CD8-positive, alpha-beta memory T cell (primary cell): ENCODE results near the gene TMOD1. TPM values are rescaled to one million over a fixed set of nuclear protein-coding genes. Genes with fewer than 3 reads are reported as not detected.

Experiments used
- CTCF ChIA-PET: fragments of 350-600 bp; sonication (Branson Sonifier 250); formaldehyde crosslinking; loops from one replicate; lab custom pipeline; 2021; ENCODE audit warnings: antibody characterized with exemption; lab: Charles Lee
- POLR2A ChIA-PET: fragments of 350-600 bp; sonication (Branson Sonifier 250); formaldehyde crosslinking; loops from one replicate; lab custom pipeline; 2021; ENCODE audit warnings: antibody characterized with exemption; lab: Charles Lee
- DNase-seq, 5 donors: peaks; one replicate each; pipeline versions ENCODE4 v3.0.0 to v3.0.0-alpha.2; 2020 to 2022; ENCODE audit warnings: mixed read lengths in 1 of 5
- H3K27ac ChIP-seq: one replicate; pipeline ENCODE4 v1.7.0; 2013; ENCODE audit warnings: low read depth, mild to moderate bottlenecking, low read length, moderate library complexity
- H3K27me3 ChIP-seq: 2 replicates; pipeline ENCODE4 v1.7.0; 2013; ENCODE audit warnings: low read length, mild to moderate bottlenecking; ENCODE audit not compliant: insufficient read depth, poor library complexity, severe bottlenecking
- H3K36me3 ChIP-seq: 2 replicates; pipeline ENCODE4 v1.7.0; 2013; ENCODE audit warnings: mild to moderate bottlenecking, low read length, moderate library complexity; ENCODE audit not compliant: insufficient read depth
- H3K4me1 ChIP-seq: 2 replicates; pipeline ENCODE4 v1.7.0; 2013; ENCODE audit warnings: mild to moderate bottlenecking, low read length, moderate library complexity; ENCODE audit not compliant: insufficient read depth
- H3K4me3 ChIP-seq: 2 replicates; pipeline ENCODE4 v1.7.0; 2013; ENCODE audit warnings: mild to moderate bottlenecking, low read length
- H3K9me3 ChIP-seq: 2 replicates; pipeline ENCODE4 v1.7.0; 2013; ENCODE audit warnings: mild to moderate bottlenecking, low read length
- H3K27ac Mint-ChIP-seq, 8 donors: one replicate each; pipeline ENCODE4 v1.8.0; 2020 to 2021; ENCODE audit warnings: mixed read lengths in 8 of 8, mild to moderate bottlenecking in 6 of 8, inconsistent platforms in 3 of 8, moderate library complexity in 3 of 8
- H3K27me3 Mint-ChIP-seq, 2 donors: one replicate each; pipeline ENCODE4 v1.8.0; 2020 to 2021; ENCODE audit warnings: mixed read lengths in 2 of 2, mild to moderate bottlenecking in 1 of 2, moderate library complexity in 1 of 2
- H3K36me3 Mint-ChIP-seq, 3 donors: one replicate each; pipeline ENCODE4 v1.8.0; 2020 to 2021; ENCODE audit warnings: mixed read lengths in 3 of 3, inconsistent platforms in 1 of 3, mild to moderate bottlenecking in 1 of 3
- H3K4me1 Mint-ChIP-seq, 3 donors: one replicate each; pipeline ENCODE4 v1.8.0; 2020 to 2021; ENCODE audit warnings: mixed read lengths in 3 of 3, inconsistent platforms in 1 of 3, mild to moderate bottlenecking in 1 of 3
- H3K4me3 Mint-ChIP-seq, 7 donors: one replicate each; pipeline ENCODE4 v1.8.0; 2020 to 2021; ENCODE audit warnings: mixed read lengths in 7 of 7, mild to moderate bottlenecking in 6 of 7, moderate library complexity in 4 of 7, inconsistent platforms in 2 of 7
- H3K9me3 Mint-ChIP-seq, 5 donors: one replicate each; pipeline ENCODE4 v1.8.0; 2020 to 2022; ENCODE audit warnings: mixed read lengths in 5 of 5, mild to moderate bottlenecking in 3 of 5, moderate library complexity in 2 of 5, inconsistent platforms in 1 of 5
- polyA plus RNA-seq: library from polyadenylated mRNA; unstranded; fragments of 300-500 nt; fragmentation: Illumina TruSeq; gene quantifications from one replicate; pipeline ENCODE4 v1.2.3, GENCODE V29; 2021
- total RNA-seq, 2 experiments: library from RNA; stranded (reverse); gene quantifications; one replicate each; pipeline ENCODE4 v1.2.3, GENCODE V29; 2021

The TMOD1 gene
- total and polyA plus RNA-seq, 3 experiments from 2014 or later: 1.2 to 1.5 (median 1.3) TPM

GRCh38 chr9:97561501-97561900, 60.0 kb downstream of the TMOD1 start:
- H3K27me3 Mint-ChIP-seq: peaks cover 3 to 20% of the 10 kb centered on the region in 2 donors
- no peak overlapping the region for H3K4me3 Mint-ChIP-seq
- H3K9me3 ChIP-seq: no peaks in the 10 kb centered on the region
- H3K9me3 Mint-ChIP-seq: no peaks in the 10 kb centered on the region
- no peak overlapping the region for H3K4me3 ChIP-seq
- POLR2A ChIA-PET: no interaction called here
- H3K27ac ChIP-seq: no peak overlapping the region
- no peak overlapping the region for H3K27ac Mint-ChIP-seq
- H3K36me3 ChIP-seq: no peaks in the 10 kb centered on the region
- no peaks in the 10 kb centered on the region for H3K27me3 ChIP-seq
- DNase-seq: no peak
- H3K36me3 Mint-ChIP-seq: no peaks in the 10 kb centered on the region
- H3K4me1 Mint-ChIP-seq: peaks cover 5 to 6% (median 6%) of the 10 kb centered on the region in 3 donors
- CTCF ChIA-PET: no interaction called here
- no peaks in the 10 kb centered on the region for H3K4me1 ChIP-seq

DNA sequence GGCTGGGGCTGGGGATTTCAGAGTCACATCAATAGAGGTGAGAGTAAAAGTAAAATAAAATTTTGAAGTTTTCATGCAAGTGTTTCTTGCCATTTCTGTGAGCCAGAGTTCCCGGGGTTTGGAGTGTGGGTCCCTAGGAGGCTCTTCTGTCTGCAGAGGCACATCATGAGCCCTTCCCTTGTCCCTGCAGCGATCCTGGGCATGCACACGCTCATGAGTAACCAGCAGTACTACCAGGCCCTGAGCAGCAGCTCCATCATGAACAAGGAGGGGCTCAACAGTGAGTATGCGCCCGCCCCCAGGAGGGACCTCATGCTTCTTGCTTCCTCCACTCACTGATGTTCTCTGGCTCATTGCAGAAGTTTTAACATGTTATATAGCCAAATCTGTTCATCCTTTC, 61.1 kb downstream of the TMOD1 start:
- Histone ChIP-seq H3K27ac (no peak overlapping the region), H3K27me3 (no peaks in the 10 kb centered on the region), H3K36me3 (no peaks in the 10 kb centered on the region), H3K4me3 (no peak overlapping the region), H3K9me3 (no peaks in the 10 kb centered on the region), H3K4me1 (no peaks in the 10 kb centered on the region)
- Mint-ChIP-seq H3K4me3 (no peak overlapping the region), H3K36me3 (no peaks in the 10 kb centered on the region), H3K27ac (no peak overlapping the region), H3K9me3 (no peaks in the 10 kb centered on the region), H3K4me1 (peaks cover 5 to 6% (median 6%) of the 10 kb centered on the region in 3 donors), H3K27me3 (peaks cover 3 to 17% of the 10 kb centered on the region in 2 donors)
- CTCF ChIA-PET: no interaction called here
- POLR2A ChIA-PET: no interaction called here
- no peak for DNase-seq

DNA sequence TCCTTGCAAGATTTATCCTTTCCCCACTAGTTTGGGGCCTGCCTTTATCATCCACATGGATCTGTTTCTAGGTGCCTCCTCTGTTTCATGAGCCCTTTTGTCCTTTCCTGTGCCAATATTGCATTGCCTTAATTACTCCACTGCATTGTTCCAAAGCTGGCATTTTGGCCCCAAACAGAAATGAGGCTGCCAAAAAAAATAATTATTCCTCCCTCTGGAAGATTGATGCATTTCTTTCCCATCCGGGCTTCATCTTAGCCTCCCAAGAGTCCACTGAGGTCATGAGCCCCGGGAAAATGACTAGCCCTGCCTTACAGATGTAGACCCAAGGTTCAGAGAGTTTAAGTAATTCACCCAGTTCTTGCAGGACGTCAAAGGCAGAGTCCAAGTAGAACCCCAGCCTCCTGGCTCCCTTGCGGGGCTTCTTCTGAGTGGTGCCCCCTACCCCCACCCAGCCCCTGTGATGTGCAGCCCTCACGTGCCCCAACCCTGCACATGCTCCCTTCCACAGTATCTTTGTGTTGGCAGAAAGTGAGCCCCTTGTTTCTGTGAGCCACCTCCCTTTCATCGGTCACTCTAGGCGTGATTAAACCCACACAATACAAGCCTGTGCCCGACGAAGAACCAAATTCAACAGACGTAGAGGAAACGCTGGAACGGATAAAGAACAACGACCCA, 62.1 kb downstream of the TMOD1 start:
- CTCF ChIA-PET: no interaction called here

DNA sequence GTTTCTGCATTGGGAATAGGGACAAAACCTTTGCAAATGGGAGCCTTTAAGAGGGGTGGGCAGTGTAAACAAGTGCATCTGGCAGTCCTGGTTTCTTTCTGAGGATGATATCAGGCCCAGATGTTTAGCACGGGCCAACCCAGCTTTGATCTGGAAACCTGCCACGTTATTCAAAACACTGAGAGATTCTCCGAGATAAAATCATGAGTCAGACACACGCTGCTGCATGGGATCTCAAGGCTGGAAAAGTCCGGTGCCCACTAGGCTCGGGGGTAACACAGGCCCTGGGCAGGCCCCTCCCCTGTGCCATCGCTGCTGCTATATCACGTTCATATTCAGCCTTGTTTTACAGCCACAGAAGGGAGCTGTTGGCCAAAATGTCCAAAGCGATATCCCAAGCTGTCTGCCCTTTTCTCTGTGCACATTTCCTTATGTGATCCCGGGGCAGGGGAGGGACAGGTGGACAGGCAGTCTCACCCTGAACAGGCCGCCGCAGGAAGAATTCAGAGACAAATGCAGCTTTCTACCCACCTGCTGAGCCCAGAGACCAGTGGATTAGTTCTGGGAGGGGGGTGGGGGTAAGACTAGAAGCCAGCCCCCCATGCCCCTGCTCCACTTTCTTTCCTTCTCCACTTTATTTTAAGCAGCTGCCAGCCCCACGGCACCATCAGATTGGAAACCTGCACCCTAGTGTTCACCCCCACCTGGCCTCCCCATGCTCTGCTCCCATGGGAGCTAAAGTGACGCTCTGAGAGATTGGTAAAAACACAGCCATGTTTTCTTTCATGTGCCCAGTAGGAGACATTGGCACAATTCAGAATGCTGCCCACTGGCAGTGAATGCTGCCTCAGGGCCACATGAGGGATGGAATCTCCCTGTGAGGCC, 63.1 kb downstream of the TMOD1 start:
- H3K4me1 ChIP-seq: no peaks in the 10 kb centered on the region
- H3K9me3 ChIP-seq: no peaks in the 10 kb centered on the region
- no peak for DNase-seq
- Mint-ChIP-seq H3K4me3 (no peak overlapping the region), H3K27me3 (peaks cover 3 to 7% of the 10 kb centered on the region in 2 donors), H3K36me3 (no peaks in the 10 kb centered on the region), H3K4me1 (no peaks in the 10 kb centered on the region), H3K27ac (no peak overlapping the region), H3K9me3 (no peaks in the 10 kb centered on the region)
- no peaks in the 10 kb centered on the region for H3K27me3 ChIP-seq
- CTCF ChIA-PET: interaction anchor here (1.0 to 2.7 kb wide), 2 partner anchors 10 to 34 kb away, joined by 3 to 6 read pairs; no protein-coding TSS in a partner anchor
- no peak overlapping the region for H3K4me3 ChIP-seq
- no peaks in the 10 kb centered on the region for H3K36me3 ChIP-seq
- H3K27ac ChIP-seq: no peak overlapping the region
- POLR2A ChIA-PET: no interaction called here

More for the DNA sequence above, 62.1 kb downstream of the TMOD1 start:
- H3K36me3 Mint-ChIP-seq: no peaks in the 10 kb centered on the region
- peaks cover 5 to 6% (median 6%) of the 10 kb centered on the region in 3 donors for H3K4me1 Mint-ChIP-seq
- Histone ChIP-seq H3K4me3 (no peak overlapping the region), H3K27me3 (no peaks in the 10 kb centered on the region), H3K4me1 (no peaks in the 10 kb centered on the region), H3K9me3 (no peaks in the 10 kb centered on the region), H3K36me3 (no peaks in the 10 kb centered on the region), H3K27ac (no peak overlapping the region)
- H3K9me3 Mint-ChIP-seq: no peaks in the 10 kb centered on the region
- POLR2A ChIA-PET: no interaction called here
- H3K27ac Mint-ChIP-seq: no peak overlapping the region
- H3K4me3 Mint-ChIP-seq: no peak overlapping the region
- no peak for DNase-seq
- H3K27me3 Mint-ChIP-seq: peaks cover 3 to 13% of the 10 kb centered on the region in 2 donors

GRCh38 chr9:97565262-97565661, 63.8 kb downstream of the TMOD1 start:
- no peaks in the 10 kb centered on the region for H3K27me3 ChIP-seq
- H3K9me3 ChIP-seq: no peaks in the 10 kb centered on the region
- no peaks in the 10 kb centered on the region for H3K36me3 ChIP-seq
- Mint-ChIP-seq H3K9me3 (no peaks in the 10 kb centered on the region), H3K4me1 (peaks cover 0 to 3% (median 0%) of the 10 kb centered on the region in 3 donors), H3K36me3 (no peaks in the 10 kb centered on the region), H3K27me3 (peaks cover under 1 to 1% of the 10 kb centered on the region in 2 donors), H3K4me3 (no peak overlapping the region), H3K27ac (no peak overlapping the region)
- no peaks in the 10 kb centered on the region for H3K4me1 ChIP-seq
- POLR2A ChIA-PET: no interaction called here
- CTCF ChIA-PET: interaction anchor here (1.0 to 2.7 kb wide), 2 partner anchors 10 to 33 kb away, joined by 3 to 6 read pairs; no protein-coding TSS in a partner anchor
- DNase-seq: no peak
- no peak overlapping the region for H3K4me3 ChIP-seq
- no peak overlapping the region for H3K27ac ChIP-seq

DNA sequence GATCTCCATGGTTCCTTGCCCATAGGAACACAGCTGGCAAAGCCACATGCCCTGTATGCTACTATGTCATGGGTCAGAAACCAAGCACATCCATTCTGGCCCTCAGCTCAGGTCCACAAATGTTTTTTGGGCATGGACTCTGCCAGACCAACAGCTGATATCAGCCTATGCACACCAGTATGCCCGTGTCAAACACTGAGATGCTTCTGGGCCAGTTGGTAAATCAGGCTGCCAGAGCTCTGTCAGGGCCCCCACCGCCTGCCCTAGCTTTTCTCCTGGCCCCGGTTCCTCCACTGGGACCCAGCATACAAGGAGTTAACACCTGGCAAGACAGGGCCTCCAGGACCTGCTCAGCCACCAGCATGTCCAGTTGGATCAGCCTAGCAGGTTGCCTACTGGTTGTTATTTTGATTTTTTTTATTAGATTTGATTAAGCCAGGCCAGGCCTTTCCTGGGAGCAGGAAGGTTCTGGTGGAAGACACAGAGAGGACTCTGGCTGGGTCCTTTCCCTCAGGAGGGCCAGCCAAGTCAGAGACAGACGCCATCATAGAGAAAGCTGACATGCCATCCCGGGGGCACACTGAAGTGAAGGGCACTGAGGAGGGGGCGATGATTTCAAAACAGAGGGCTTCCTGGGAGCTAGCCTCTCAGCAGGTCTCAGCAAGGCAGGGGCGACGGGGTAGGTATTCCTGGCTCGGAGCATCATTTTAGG, 65.9 kb downstream of the TMOD1 start:
- H3K27me3 Mint-ChIP-seq: peaks cover 0 to 1% of the 10 kb centered on the region in 2 donors
- no peak overlapping the region for H3K4me3 Mint-ChIP-seq
- H3K4me1 ChIP-seq: no peaks in the 10 kb centered on the region
- DNase-seq: no peak
- no peaks in the 10 kb centered on the region for H3K9me3 Mint-ChIP-seq
- H3K9me3 ChIP-seq: no peaks in the 10 kb centered on the region
- H3K4me3 ChIP-seq: no peak overlapping the region
- ChIA-PET CTCF (interaction anchor here (2.7 kb wide), 1 partner anchor 31 kb away, joined by 6 read pairs; no protein-coding TSS in a partner anchor), POLR2A (no interaction called here)
- no peak overlapping the region for H3K27ac ChIP-seq
- H3K27me3 ChIP-seq: no peaks in the 10 kb centered on the region
- H3K36me3 ChIP-seq: peaks cover 3% of the 10 kb centered on the region
- peaks cover 0 to 4% (median 0%) of the 10 kb centered on the region in 3 donors for H3K4me1 Mint-ChIP-seq
- H3K27ac Mint-ChIP-seq: peak overlapping the region in 1 of 8 donors; percentile 47
- H3K36me3 Mint-ChIP-seq: no peaks in the 10 kb centered on the region

DNA sequence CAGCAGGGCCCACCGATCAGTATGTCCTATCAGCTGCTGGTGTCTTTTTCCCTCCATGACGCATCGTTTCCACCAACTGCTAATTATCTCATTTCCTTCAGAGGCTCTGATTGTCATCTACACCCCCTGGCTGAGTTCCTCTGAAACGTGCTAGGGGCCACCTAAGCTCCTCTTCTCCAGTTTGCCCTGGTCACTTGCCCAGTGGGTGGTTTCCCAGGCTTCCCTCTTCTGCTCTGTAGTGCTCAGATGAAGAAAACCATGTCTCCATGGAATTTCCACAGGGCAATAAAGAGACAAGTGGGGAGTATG, 66.4 kb downstream of the TMOD1 start:
- no peak overlapping the region for H3K4me3 ChIP-seq
- H3K36me3 ChIP-seq: peaks cover 3% of the 10 kb centered on the region
- H3K4me1 ChIP-seq: no peaks in the 10 kb centered on the region
- no peak overlapping the region for H3K27ac Mint-ChIP-seq
- H3K9me3 ChIP-seq: no peaks in the 10 kb centered on the region
- CTCF ChIA-PET: interaction anchor here (1.5 kb wide), 1 partner anchor 10 kb away, joined by 3 read pairs; no protein-coding TSS in a partner anchor
- DNase-seq: no peak
- H3K36me3 Mint-ChIP-seq: no peaks in the 10 kb centered on the region
- no peak overlapping the region for H3K4me3 Mint-ChIP-seq
- no peaks in the 10 kb centered on the region for H3K27me3 ChIP-seq
- POLR2A ChIA-PET: no interaction called here
- H3K27ac ChIP-seq: no peak overlapping the region
- no peaks in the 10 kb centered on the region for H3K9me3 Mint-ChIP-seq
- H3K27me3 Mint-ChIP-seq: peaks cover 0 to 1% of the 10 kb centered on the region in 2 donors
- peaks cover 0 to 4% (median 0%) of the 10 kb centered on the region in 3 donors for H3K4me1 Mint-ChIP-seq
